ENCODE measurements around the gene RPL7A.
"Not testable (repeated sequence)": the region's sequence is repeated elsewhere in the genome, so short reads cannot be mapped to it uniquely, and the experiment has no call there.

RPL7A gene

GRCh38 chr9:133371261-133371711, 23.3 kb downstream of the RPL7A start:
- DNase-seq: peak; percentile 86

- peak; percentile 64 for DNase-seq
Measured at GRCh38 chr9:133372144-133372543, 24.1 kb downstream of the RPL7A start.

GRCh38 chr9:133374612-133375115, 26.6 kb downstream of the RPL7A start:
- DNase-seq: peak; percentile 67

GRCh38 chr9:133375116-133375723, 27.2 kb downstream of the RPL7A start:
- peak; percentile 74 for DNase-seq

- peak; percentile 99 for DNase-seq
Measured at GRCh38 chr9:133375724-133376654, 28.0 kb downstream of the RPL7A start, which contains the start of the genes STKLD1 and SURF4. Gene STKLD1 (plus strand): TSS chr9:133376366. CDS start chr9:133376474, 108 bp downstream. Gene SURF4 (minus strand): TSS chr9:133376060. CDS start chr9:133375969, 91 bp downstream.

- not testable (repeated sequence) for DNase-seq
Measured at GRCh38 chr9:133377280-133377679, 29.3 kb downstream of the RPL7A start.

- no peak for DNase-seq
Measured at GRCh38 chr9:133377721-133378216, 29.8 kb downstream of the RPL7A start.

GRCh38 chr9:133378408-133378962, 30.5 kb downstream of the RPL7A start:
- no peak for DNase-seq

GRCh38 chr9:133379153-133380086, 31.4 kb downstream of the RPL7A start:
- DNase-seq: no peak

- no peak for DNase-seq
Measured at GRCh38 chr9:133380734-133381133, 32.7 kb downstream of the RPL7A start.

- no peak for DNase-seq
Measured at GRCh38 chr9:133382507-133383141, 34.6 kb downstream of the RPL7A start.

GRCh38 chr9:133383438-133383837, 35.4 kb downstream of the RPL7A start:
- DNase-seq: no peak

GRCh38 chr9:133384736-133385321, 36.8 kb downstream of the RPL7A start:
- DNase-seq: no peak

GRCh38 chr9:133385452-133385851, 37.4 kb downstream of the RPL7A start:
- no peak for DNase-seq

- DNase-seq: no peak
Measured at GRCh38 chr9:133386338-133386737, 38.3 kb downstream of the RPL7A start.

GRCh38 chr9:133387680-133388079, 39.7 kb downstream of the RPL7A start:
- no peak for DNase-seq

GRCh38 chr9:133389025-133389557, 41.1 kb downstream of the RPL7A start:
- no peak for DNase-seq

GRCh38 chr9:133389562-133389961, 41.5 kb downstream of the RPL7A start:
- DNase-seq: no peak

GRCh38 chr9:133390713-133391112, 42.7 kb downstream of the RPL7A start:
- no peak for DNase-seq

GRCh38 chr9:133391449-133391848, 43.4 kb downstream of the RPL7A start:
- not testable (repeated sequence) for DNase-seq

- not testable (repeated sequence) for DNase-seq
Measured at GRCh38 chr9:133392308-133392707, 44.3 kb downstream of the RPL7A start.

Data from activated CD8-positive, alpha-beta memory T cell treated with anti-CD3 and anti-CD28 coated beads, Interleukin-2, amount 50 U/mL, for 48 hours (primary cell).